GM23338 (cell line): Measurements from ENCODE around the gene POMGNT1. TPM values are rescaled to one million over a fixed set of nuclear protein-coding genes. Genes with fewer than 3 reads are reported as not detected.

Source experiments
- ATAC-seq: fragments of 200-7000 bp; cut with Tn5 transposase; 3 replicates; pipeline ENCODE4 v1.9.1; 2020
- DNase-seq: peaks from one replicate; pipeline ENCODE4 v3.0.0-alpha.2; 2015; ENCODE audit warnings: low spot score
- H2AFZ ChIP-seq: fragments of 200-600 bp; sonication (generic); 2 replicates; pipeline ENCODE4 v1.8.0; 2016; ENCODE audit warnings: antibody characterized with exemption, mild to moderate bottlenecking, moderate library complexity
- H3F3A ChIP-seq: fragments of 200-600 bp; sonication (generic); replicated peaks from 2 replicates; pipeline ENCODE4 v1.8.0; 2017; ENCODE audit warnings: antibody characterized with exemption, mixed run types, low read depth
- H3K27ac ChIP-seq: fragments of 200-600 bp; sonication (generic); 2 replicates; pipeline ENCODE4 v1.6.1; 2016; ENCODE audit warnings: low read depth
- H3K27me3 ChIP-seq: fragments of 200-600 bp; sonication (generic); 2 replicates; pipeline ENCODE4 v1.8.0; 2016; ENCODE audit warnings: mild to moderate bottlenecking, mixed run types, moderate library complexity; ENCODE audit not compliant: insufficient read depth
- H3K36me3 ChIP-seq: fragments of 200-600 bp; sonication (generic); 2 replicates; pipeline ENCODE4 v1.8.0; 2016; ENCODE audit warnings: mild to moderate bottlenecking; ENCODE audit not compliant: insufficient read depth
- H3K4me1 ChIP-seq: fragments of 200-600 bp; sonication (generic); 2 replicates; pipeline ENCODE4 v1.8.0; 2016; ENCODE audit warnings: mild to moderate bottlenecking, moderate library complexity; ENCODE audit not compliant: insufficient read depth
- H3K4me2 ChIP-seq: fragments of 200-600 bp; sonication (generic); 2 replicates; pipeline ENCODE4 v1.7.1; 2017; ENCODE audit warnings: mixed run types
- H3K4me3 ChIP-seq: fragments of 200-600 bp; sonication (generic); 2 replicates; pipeline ENCODE4 v1.6.1; 2016; ENCODE audit warnings: mixed run types
- H3K79me2 ChIP-seq: fragments of 200-600 bp; sonication (generic); replicated peaks from 2 replicates; pipeline ENCODE4 v1.8.0; 2017; ENCODE audit warnings: mild to moderate bottlenecking; ENCODE audit not compliant: insufficient read depth
- H3K9me2 ChIP-seq: fragments of 200-600 bp; sonication (generic); 2 replicates; pipeline ENCODE4 v1.8.0; 2017; ENCODE audit not compliant: insufficient read depth
- H4K20me1 ChIP-seq: fragments of 200-600 bp; sonication (generic); replicated peaks from 2 replicates; pipeline ENCODE4 v1.8.0; 2017; ENCODE audit warnings: mild to moderate bottlenecking; ENCODE audit not compliant: insufficient read depth
- H3K27ac Mint-ChIP-seq: 2 replicates; pipeline ENCODE4 v1.8.0; 2020; ENCODE audit warnings: inconsistent platforms, mild to moderate bottlenecking, moderate library complexity, mixed read lengths
- H3K27me3 Mint-ChIP-seq: 3 replicates; pipeline ENCODE4 v1.8.0; 2022; ENCODE audit warnings: low read depth, mild to moderate bottlenecking, moderate library complexity, mixed read lengths, inconsistent platforms; ENCODE audit not compliant: insufficient read depth, poor library complexity
- H3K36me3 Mint-ChIP-seq: 3 replicates; pipeline ENCODE4 v1.8.0; 2021; ENCODE audit warnings: low read depth, mild to moderate bottlenecking, inconsistent platforms, moderate library complexity, mixed read lengths
- H3K4me1 Mint-ChIP-seq: 3 replicates; pipeline ENCODE4 v1.8.0; 2020; ENCODE audit warnings: mild to moderate bottlenecking, inconsistent platforms, mixed read lengths
- H3K4me3 Mint-ChIP-seq: 3 replicates; pipeline ENCODE4 v1.8.0; 2021; ENCODE audit warnings: moderate library complexity, mild to moderate bottlenecking, inconsistent platforms, mixed read lengths
- H3K9me3 Mint-ChIP-seq: 3 replicates; pipeline ENCODE4 v1.8.0; 2020; ENCODE audit warnings: moderate library complexity, mild to moderate bottlenecking, inconsistent platforms, mixed read lengths
- CREB1 ChIP-seq: fragments of 250-450 bp; sonication (Bioruptor Pico); IDR thresholded peaks from 2 replicates; pipeline ENCODE4 v1.5.0; 2020; ENCODE audit warnings: low read depth, mild to moderate bottlenecking, moderate library complexity
- CTCF ChIP-seq, 2 experiments: fragments of 200-600 bp in 1 of 2; sonication (generic) in 1 of 2; conservative IDR thresholded peaks; 2 replicates each; pipeline versions ENCODE4 v1.5.1 to v1.6.1; 2016 to 2017; ENCODE audit warnings: antibody characterized with exemption in 2 of 2, low read depth in 2 of 2, mild to moderate bottlenecking in 2 of 2, moderate library complexity in 1 of 2
- ETS1 ChIP-seq: IDR thresholded peaks from 2 replicates; pipeline ENCODE4 v1.6.1; 2016; ENCODE audit warnings: antibody characterized with exemption
- EZH2phosphoT487 ChIP-seq: fragments of 200-600 bp; sonication (generic); IDR thresholded peaks from one replicate; pipeline ENCODE4 v1.8.1; 2018; ENCODE audit warnings: antibody characterized with exemption; ENCODE audit not compliant: unreplicated experiment
- NANOG ChIP-seq: IDR thresholded peaks from 2 replicates; pipeline ENCODE4 v1.6.1; 2016; ENCODE audit warnings: antibody characterized with exemption, borderline replicate concordance
- POLR2AphosphoS5 ChIP-seq: IDR thresholded peaks from 2 replicates; pipeline ENCODE4 v1.6.1; 2016; ENCODE audit warnings: antibody characterized with exemption, low read depth
- STAT1 ChIP-seq: IDR thresholded peaks from one replicate; pipeline ENCODE4 v1.6.1; 2016; ENCODE audit warnings: antibody characterized with exemption; ENCODE audit not compliant: unreplicated experiment
- ZNF462 ChIP-seq: fragments of 250-450 bp; sonication (Bioruptor Pico); IDR thresholded peaks from 2 replicates; pipeline ENCODE4 v1.5.0; 2020; ENCODE audit warnings: mild to moderate bottlenecking, moderate library complexity
- polyA plus RNA-seq: library from polyadenylated mRNA; unstranded; fragments of >200 nt; fragmentation: Nextera tagmentation; extraction: Ambion mirVana; gene quantifications from 2 replicates; pipeline ENCODE4 v1.2.1, GENCODE V29; 2016
- total RNA-seq: library from RNA; depleted of rRNA; stranded (reverse); fragments of >200 nt; shearing (Covaris generic); gene quantifications from 2 replicates; pipeline ENCODE4 v1.2.3, GENCODE V29; 2014

POMGNT1 gene
- total and polyA plus RNA-seq, 2 experiments from 2014 or later = 24.3 to 32.1 TPM

GRCh38 chr1:46211051-46211450, 12.8 kb upstream of the POMGNT1 start:
- no peaks in the 10 kb centered on the region for H3K9me3 Mint-ChIP-seq
- DNase-seq (no peak), ATAC-seq (no peak)
- Histone ChIP-seq H3K36me3 (no peaks in the 10 kb centered on the region), H3K79me2 (no peaks in the 10 kb centered on the region), H3K4me1 (no peaks in the 10 kb centered on the region), H3F3A (no peaks in the 10 kb centered on the region), H3K4me3 (no peak overlapping the region), H4K20me1 (0 out of 2 replicates have a peak, but pooled peaks cover 3% of the 10 kb centered on the region), H3K4me2 (no peak overlapping the region), H2AFZ (no peak overlapping the region), H3K9me2 (no peaks in the 10 kb centered on the region; the same call in 1 of the 2 replicates), H3K27ac (no peak overlapping the region), H3K27me3 (no peaks in the 10 kb centered on the region)
- H3K27ac Mint-ChIP-seq = no peak overlapping the region; the same call in 1 of the 2 replicates
- no peaks in the 10 kb centered on the region for H3K4me1 Mint-ChIP-seq
- peaks cover 3% of the 10 kb centered on the region for H3K27me3 Mint-ChIP-seq
- no peak for TF ChIP-seq ETS1
- TF ChIP-seq STAT1 = no peak
- no peak for TF ChIP-seq ZNF462 (CRISPR knock-in tag)
- no peak for TF ChIP-seq CREB1 (CRISPR knock-in tag)
- TF ChIP-seq POLR2AphosphoS5 = no peak
- TF ChIP-seq EZH2phosphoT487 = no peak
- no peak for TF ChIP-seq NANOG
- TF ChIP-seq CTCF (conservative IDR thresholded peaks at IDR 0.05; ENCODE audit: low read depth in 2 of 2) = no peak
- no peaks in the 10 kb centered on the region for H3K36me3 Mint-ChIP-seq
- no peak overlapping the region for H3K4me3 Mint-ChIP-seq
